ENCODE results near the gene AGPAT1. TPM values are rescaled to one million over a fixed set of nuclear protein-coding genes. Genes with fewer than 3 reads are reported as not detected.

Gene AGPAT1
- total RNA-seq, 1 donor from 2014 or later, result 43.0 TPM

GRCh38 chr6:32203426-32204267 lies 27.8 kb upstream of the AGPAT1 start:
- intact Hi-C loops (cut with micrococcal nuclease), result no loop called here
- Histone ChIP-seq H3K4me1 (no peaks in the 10 kb centered on the region), H3K4me3 (no peak overlapping the region), H3K27me3 (ENCODE audit: low read depth) (peaks cover 27% of the 10 kb centered on the region), H3K27ac (replicated peaks) (no peak overlapping the region), H3K9me3 (replicated peaks) (no peaks in the 10 kb centered on the region), H3K36me3 (peaks cover 28% of the 10 kb centered on the region)
- no peak for DNase-seq
- TF ChIP-seq, protein P1, sequence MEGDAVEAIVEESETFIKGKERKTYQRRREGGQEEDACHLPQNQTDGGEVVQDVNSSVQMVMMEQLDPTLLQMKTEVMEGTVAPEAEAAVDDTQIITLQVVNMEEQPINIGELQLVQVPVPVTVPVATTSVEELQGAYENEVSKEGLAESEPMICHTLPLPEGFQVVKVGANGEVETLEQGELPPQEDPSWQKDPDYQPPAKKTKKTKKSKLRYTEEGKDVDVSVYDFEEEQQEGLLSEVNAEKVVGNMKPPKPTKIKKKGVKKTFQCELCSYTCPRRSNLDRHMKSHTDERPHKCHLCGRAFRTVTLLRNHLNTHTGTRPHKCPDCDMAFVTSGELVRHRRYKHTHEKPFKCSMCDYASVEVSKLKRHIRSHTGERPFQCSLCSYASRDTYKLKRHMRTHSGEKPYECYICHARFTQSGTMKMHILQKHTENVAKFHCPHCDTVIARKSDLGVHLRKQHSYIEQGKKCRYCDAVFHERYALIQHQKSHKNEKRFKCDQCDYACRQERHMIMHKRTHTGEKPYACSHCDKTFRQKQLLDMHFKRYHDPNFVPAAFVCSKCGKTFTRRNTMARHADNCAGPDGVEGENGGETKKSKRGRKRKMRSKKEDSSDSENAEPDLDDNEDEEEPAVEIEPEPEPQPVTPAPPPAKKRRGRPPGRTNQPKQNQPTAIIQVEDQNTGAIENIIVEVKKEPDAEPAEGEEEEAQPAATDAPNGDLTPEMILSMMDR (IDR thresholded peaks at IDR 0.05; ENCODE audit: borderline replicate concordance), result no peak

GRCh38 chr6:32202186-32202585 lies 26.3 kb upstream of the AGPAT1 start:
- intact Hi-C loops (cut with micrococcal nuclease), result no loop called here
- peaks cover 23% of the 10 kb centered on the region for H3K36me3 ChIP-seq

DNA sequence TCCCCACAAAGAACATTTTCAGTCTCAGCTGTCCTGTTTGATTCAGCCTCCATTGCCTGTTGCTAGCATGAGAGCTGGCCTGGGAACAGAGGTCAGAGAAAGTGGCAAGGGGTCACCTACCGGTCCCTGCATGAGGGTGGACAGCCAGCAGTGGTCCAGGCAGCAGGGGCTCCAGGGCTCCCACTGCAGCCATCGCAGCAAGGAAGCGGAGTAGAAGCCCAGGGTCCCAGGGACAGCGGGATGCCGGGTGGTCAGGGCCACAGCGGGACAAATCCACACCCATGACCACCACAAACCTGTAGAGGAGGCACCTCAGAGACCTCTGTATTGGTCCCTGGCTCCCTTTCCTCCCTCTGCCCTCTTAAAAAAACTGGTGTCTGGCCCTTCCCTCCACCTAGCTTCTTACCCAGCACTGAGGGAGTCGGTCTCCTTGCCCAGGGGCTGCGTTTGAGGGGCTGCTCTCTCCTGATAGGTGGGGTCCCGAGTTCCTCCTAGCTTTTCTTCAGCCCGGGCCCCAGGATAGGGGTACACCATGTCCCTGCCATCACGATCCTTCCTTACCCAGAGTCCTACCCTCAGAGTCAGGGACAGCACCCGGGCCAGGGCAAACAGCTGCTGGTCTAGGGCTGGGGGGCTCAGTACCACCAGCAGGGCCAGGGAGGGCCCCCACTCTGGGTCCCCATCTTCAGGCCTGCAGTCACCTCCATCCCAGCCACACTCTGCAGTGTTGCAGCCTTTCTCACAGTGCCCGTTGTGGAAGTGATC lies 25.0 kb upstream of the AGPAT1 start:
- H3K36me3 ChIP-seq, result peaks cover 23% of the 10 kb centered on the region
- peaks cover 27% of the 10 kb centered on the region for H3K27me3 ChIP-seq (ENCODE audit: low read depth)
- no peaks in the 10 kb centered on the region for H3K9me3 ChIP-seq (replicated peaks)
- TF ChIP-seq, protein P1 (IDR thresholded peaks at IDR 0.05; ENCODE audit: borderline replicate concordance), result no peak
- peaks cover 18% of the 10 kb centered on the region for H3K4me1 ChIP-seq
- intact Hi-C loops (cut with micrococcal nuclease), result no loop called here
- no peak for DNase-seq
- H3K4me3 ChIP-seq, result no peak overlapping the region
- no peak overlapping the region for H3K27ac ChIP-seq (replicated peaks)

More at GRCh38 chr6:32202186-32202585, 26.3 kb upstream of the AGPAT1 start:
- Histone ChIP-seq H3K27ac (replicated peaks) (no peak overlapping the region), H3K27me3 (ENCODE audit: low read depth) (peaks cover 27% of the 10 kb centered on the region), H3K9me3 (replicated peaks) (no peaks in the 10 kb centered on the region), H3K4me3 (no peak overlapping the region), H3K4me1 (peaks cover 5% of the 10 kb centered on the region)
- DNase-seq, result no peak
- TF ChIP-seq, protein P1 (IDR thresholded peaks at IDR 0.05; ENCODE audit: borderline replicate concordance), result no peak

DNA sequence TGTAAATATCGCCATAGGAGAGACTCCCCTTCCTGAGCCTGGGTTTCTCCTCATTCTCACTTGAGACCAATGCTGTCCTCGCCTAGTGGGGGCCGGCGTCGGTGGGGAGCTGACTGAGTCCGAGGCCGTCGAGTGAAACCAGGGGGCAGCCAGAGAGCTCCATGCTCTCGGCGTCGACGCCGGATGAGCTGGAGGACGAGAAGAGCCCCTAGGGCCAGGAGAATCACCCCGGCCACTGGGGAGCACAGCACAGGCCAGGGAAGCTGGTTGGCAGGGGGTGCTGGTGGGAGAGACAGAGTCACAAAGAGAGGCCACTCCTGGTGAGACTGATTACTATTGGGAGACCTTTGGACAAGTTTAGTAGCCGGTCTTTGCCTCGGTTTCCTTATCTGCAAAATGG lies 23.0 kb upstream of the AGPAT1 start:
- H3K9me3 ChIP-seq (replicated peaks), result no peaks in the 10 kb centered on the region
- H3K36me3 ChIP-seq, result peaks cover 11% of the 10 kb centered on the region
- H3K27me3 ChIP-seq (ENCODE audit: low read depth), result peaks cover 24% of the 10 kb centered on the region
- no peak overlapping the region for H3K27ac ChIP-seq (replicated peaks)
- intact Hi-C loops (cut with micrococcal nuclease), result no loop called here
- H3K4me1 ChIP-seq, result peaks cover 30% of the 10 kb centered on the region
- TF ChIP-seq, protein P1 (IDR thresholded peaks at IDR 0.05; ENCODE audit: borderline replicate concordance), result no peak
- DNase-seq, result no peak
- no peak overlapping the region for H3K4me3 ChIP-seq

- peaks cover 32% of the 10 kb centered on the region for H3K4me1 ChIP-seq
- no peak for DNase-seq
- H3K27ac ChIP-seq (replicated peaks), result peak overlapping the region; percentile 99
- intact Hi-C loops (cut with micrococcal nuclease), result no loop called here
- peaks cover 19% of the 10 kb centered on the region for H3K27me3 ChIP-seq (ENCODE audit: low read depth)
- H3K36me3 ChIP-seq, result peaks cover 7% of the 10 kb centered on the region
- no peak overlapping the region for H3K4me3 ChIP-seq
- H3K9me3 ChIP-seq (replicated peaks), result no peaks in the 10 kb centered on the region
- TF ChIP-seq, protein P1 (IDR thresholded peaks at IDR 0.05; ENCODE audit: borderline replicate concordance), result no peak
These were observed 22.4 kb upstream of the AGPAT1 start for GRCh38 chr6:32198345-32198696.
